OCI-LY7 (cell line): ENCODE results near the gene TMPRSS5. TPM values are rescaled to one million over a fixed set of nuclear protein-coding genes. Genes with fewer than 3 reads are reported as not detected.

Experiments
- BruUV-seq: library from RNA; stranded (reverse); fragments of 400-500 nt; replicated peaks from 2 replicates; lab custom pipeline; 2021; lab: Mats Ljungman, UMichigan
- CTCF ChIA-PET: fragments of 300-600 bp; sonication (Branson Sonifier 250); formaldehyde crosslinking; loops from one replicate; lab custom pipeline; 2022; ENCODE audit warnings: antibody characterized with exemption; ENCODE audit not compliant: unreplicated experiment; lab: Charles Lee
- POLR2A ChIA-PET: fragments of 300-600 bp; sonication (Branson Sonifier 250); formaldehyde crosslinking; loops from one replicate; lab custom pipeline; 2022; ENCODE audit warnings: antibody characterized with exemption; lab: Charles Lee
- DNase-seq: peaks from one replicate; pipeline ENCODE4 v3.0.0-alpha.2; 2015; ENCODE audit warnings: low spot score
- H2AFZ ChIP-seq: fragments of 200-600 bp; sonication (generic), shearing (Covaris generic); 2 replicates; pipeline ENCODE4 v1.6.1; 2014; ENCODE audit warnings: mild to moderate bottlenecking, antibody characterized with exemption, low read length, moderate library complexity
- H3K27ac ChIP-seq: fragments of 200-600 bp; sonication (generic); 2 replicates; pipeline ENCODE4 v1.5.1; 2014; ENCODE audit warnings: mixed run types, low read depth, mild to moderate bottlenecking, moderate library complexity, low read length, inconsistent platforms; ENCODE audit not compliant: poor library complexity, severe bottlenecking
- H3K36me3 ChIP-seq: fragments of 200-600 bp; sonication (generic); 2 replicates; pipeline ENCODE4 v1.6.1; 2014; ENCODE audit warnings: mild to moderate bottlenecking, antibody characterized with exemption, low read length, moderate library complexity, mixed read lengths; ENCODE audit not compliant: insufficient read depth
- H3K4me1 ChIP-seq: fragments of 200-600 bp; sonication (generic); 2 replicates; pipeline ENCODE4 v1.5.1; 2014; ENCODE audit warnings: mild to moderate bottlenecking, low read length; ENCODE audit not compliant: insufficient read depth, poor library complexity, severe bottlenecking
- H3K4me2 ChIP-seq: fragments of 200-600 bp; sonication (generic); 2 replicates; pipeline ENCODE4 v1.6.1; 2014; ENCODE audit warnings: mild to moderate bottlenecking, low read length
- H3K4me3 ChIP-seq: fragments of 200-600 bp; sonication (generic); 2 replicates; pipeline ENCODE4 v1.5.1; 2014; ENCODE audit warnings: mild to moderate bottlenecking, low read depth, low read length; ENCODE audit not compliant: poor library complexity, severe bottlenecking
- H3K79me2 ChIP-seq: fragments of 200-600 bp; sonication (generic); 2 replicates; pipeline ENCODE4 v1.6.1; 2016; ENCODE audit warnings: low read depth, mild to moderate bottlenecking, low read length, moderate library complexity, mixed read lengths; ENCODE audit not compliant: insufficient read depth
- H3K9me2 ChIP-seq: fragments of 200-600 bp; sonication (generic); 2 replicates; pipeline ENCODE4 v1.6.1; 2016; ENCODE audit warnings: mild to moderate bottlenecking, low read length, mixed read lengths; ENCODE audit not compliant: insufficient read depth
- H3K9me3 ChIP-seq: fragments of 200-600 bp; sonication (generic); 2 replicates; pipeline ENCODE4 v1.6.1; 2014; ENCODE audit warnings: mild to moderate bottlenecking, mixed run types, low read length, mixed read lengths
- H4K20me1 ChIP-seq: fragments of 200-600 bp; sonication (generic); 2 replicates; pipeline ENCODE4 v1.6.1; 2014; ENCODE audit warnings: mild to moderate bottlenecking, antibody characterized with exemption, low read length, moderate library complexity, mixed read lengths; ENCODE audit not compliant: insufficient read depth
- CTCF ChIP-seq: fragments of 200-600 bp; sonication (generic); conservative IDR thresholded peaks from 2 replicates; pipeline ENCODE4 v1.5.1; 2014; ENCODE audit warnings: mild to moderate bottlenecking, antibody characterized with exemption, low read length, moderate library complexity, mixed read lengths
- EZH2phosphoT487 ChIP-seq: fragments of 200-600 bp; sonication (generic); IDR thresholded peaks from 2 replicates; pipeline ENCODE4 v1.6.1; 2018; ENCODE audit warnings: low read depth, borderline replicate concordance, mild to moderate bottlenecking, mixed run types, antibody characterized with exemption, low read length, moderate library complexity, mixed read lengths
- intact Hi-C: fragments of 100-400 bp; cut with micrococcal nuclease; formaldehyde crosslinking; loops from one replicate; pipeline ENCODE4 v1.10.0; 2022; ENCODE audit not compliant: unreplicated experiment
- total RNA-seq, 2 experiments: library from RNA; depleted of rRNA in 1 of 2; stranded (reverse); fragments of >200 nt in 1 of 2; shearing (Covaris generic) in 1 of 2; gene quantifications; 2 replicates each; pipeline ENCODE4 v1.2.3, GENCODE V29; 2014 to 2022

The TMPRSS5 gene
- total RNA-seq, 2 experiments from 2014 or later, result 0.50 to 0.65 TPM

DNA sequence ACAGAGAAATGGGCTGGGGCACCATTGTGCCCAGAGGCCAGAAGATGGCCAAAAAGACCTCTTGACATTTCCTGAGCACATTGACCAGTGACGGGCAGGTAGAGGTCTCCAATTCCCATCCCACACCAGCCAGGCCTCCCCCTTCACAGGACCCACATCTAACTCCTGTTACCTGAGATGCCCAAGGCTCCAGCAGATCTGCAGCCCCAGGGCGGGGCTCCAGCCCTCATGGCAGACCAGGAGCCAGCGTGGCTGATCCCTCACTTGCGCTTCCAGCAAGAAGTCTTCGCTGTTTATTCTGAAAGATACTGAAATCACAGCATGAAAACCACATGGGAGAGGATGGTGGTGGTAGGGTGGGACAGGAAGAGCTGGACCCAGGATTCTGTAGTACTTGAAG is 9.0 kb downstream of the TMPRSS5 start:
- H4K20me1 ChIP-seq, result no peaks in the 10 kb centered on the region
- no peak overlapping the region for H3K4me2 ChIP-seq
- no peaks in the 10 kb centered on the region for H3K79me2 ChIP-seq
- no peak overlapping the region for H2AFZ ChIP-seq
- H3K9me2 ChIP-seq, result no peaks in the 10 kb centered on the region
- H3K4me3 ChIP-seq, result no peak overlapping the region
- H3K36me3 ChIP-seq, result no peaks in the 10 kb centered on the region
- H3K4me1 ChIP-seq, result no peaks in the 10 kb centered on the region
- CTCF ChIA-PET, result no interaction called here
- H3K27ac ChIP-seq, result no peak overlapping the region
- no peaks in the 10 kb centered on the region for H3K9me3 ChIP-seq
- intact Hi-C loops, result no loop called here
- TF ChIP-seq CTCF (no peak), EZH2phosphoT487 (no peak)
- POLR2A ChIA-PET, result interaction anchor here (0.6 kb wide), 1 partner anchor 278 kb away, joined by 3 read pairs; no protein-coding TSS in a partner anchor
- BruUV-seq, result no TSS peak
- DNase-seq, result no peak

- Histone ChIP-seq H2AFZ (no peak overlapping the region), H3K79me2 (no peaks in the 10 kb centered on the region), H4K20me1 (no peaks in the 10 kb centered on the region), H3K9me3 (no peaks in the 10 kb centered on the region), H3K4me1 (no peaks in the 10 kb centered on the region), H3K4me3 (no peak overlapping the region), H3K27ac (no peak overlapping the region), H3K4me2 (no peak overlapping the region), H3K9me2 (no peaks in the 10 kb centered on the region), H3K36me3 (no peaks in the 10 kb centered on the region)
- TF ChIP-seq CTCF (no peak), EZH2phosphoT487 (no peak)
- no peak for DNase-seq
- intact Hi-C loops, result no loop called here
- ChIA-PET CTCF (no interaction called here), POLR2A (no interaction called here)
- no TSS peak for BruUV-seq
These were observed 10.9 kb downstream of the TMPRSS5 start for GRCh38 chr11:113695207-113695606.

- Histone ChIP-seq H3K4me3 (no peak overlapping the region), H3K4me1 (no peaks in the 10 kb centered on the region), H3K4me2 (no peak overlapping the region), H3K79me2 (no peaks in the 10 kb centered on the region), H3K9me3 (no peaks in the 10 kb centered on the region), H3K9me2 (no peaks in the 10 kb centered on the region), H2AFZ (no peak overlapping the region), H3K27ac (no peak overlapping the region), H3K36me3 (no peaks in the 10 kb centered on the region), H4K20me1 (no peaks in the 10 kb centered on the region)
- ChIA-PET POLR2A (interaction anchor here (0.7 kb wide), 1 partner anchor 521 kb away, joined by 4 read pairs; no protein-coding TSS in a partner anchor), CTCF (no interaction called here)
- no peak for DNase-seq
- TF ChIP-seq EZH2phosphoT487 (no peak), CTCF (no peak)
- intact Hi-C loops, result no loop called here
- BruUV-seq, result no TSS peak
These were observed 11.7 kb downstream of the TMPRSS5 start for GRCh38 chr11:113694390-113694789.
